HepG2 (cell line): Measurements from ENCODE around the gene OSBPL9. TPM values are rescaled to one million over a fixed set of nuclear protein-coding genes. Genes with fewer than 3 reads are reported as not detected.

ENCODE experiments used
- ATAC-seq: fragments of 200-7000 bp; cut with Tn5 transposase; 3 replicates; pipeline ENCODE4 v1.9.1; 2020; ENCODE audit warnings: mild to moderate bottlenecking, moderate library complexity
- BruUV-seq: library from RNA; stranded (reverse); fragments of 400-500 nt; replicated peaks from 2 replicates; lab custom pipeline; 2021; lab: Mats Ljungman, UMichigan
- CTCF ChIA-PET: fragments of 300-600 bp; formaldehyde crosslinking; extraction: SDS; loops from one replicate; lab custom pipeline; 2021; ENCODE audit warnings: low total read pairs, inconsistent platforms, low intra/inter-chr PET ratio; lab: Yijun Ruan, JAX
- POLR2A ChIA-PET: fragments of 350-600 bp; sonication (Branson Sonifier 250); formaldehyde crosslinking; loops from one replicate; lab custom pipeline; 2020; ENCODE audit warnings: antibody characterized with exemption, inconsistent platforms; lab: Yijun Ruan, JAX
- DNase-seq: peaks from one replicate; pipeline ENCODE4 v3.0.0-alpha.2; 2015; ENCODE audit warnings: low spot score
- FAIRE-seq: peaks from 3 replicates; lab custom pipeline; 2011; peaks lifted over from hg19 to GRCh38; lab: Jason Lieb, UNC
- H2AFZ ChIP-seq: one replicate; pipeline ENCODE4 v1.6.1; 2011; ENCODE audit warnings: low read length, inconsistent platforms
- H3K27ac ChIP-seq: fragments of 300-600 bp; 3 replicates; pipeline ENCODE4 v1.8.0; 2011; ENCODE audit warnings: mixed run types, mild to moderate bottlenecking, mixed read lengths, low read length, inconsistent platforms; ENCODE audit not compliant: insufficient read depth; ENCODE audit errors: extremely low read length
- H3K27me3 ChIP-seq, 2 experiments: fragments of 200-600 bp in 1 of 2; 2 replicates in 1 of 2; 3 replicates in 1 of 2; pipeline versions ENCODE4 v1.6.0 to v1.8.0; 2011; ENCODE audit warnings: low read length in 2 of 2, mild to moderate bottlenecking in 2 of 2, moderate library complexity in 2 of 2, inconsistent platforms in 1 of 2; ENCODE audit not compliant: insufficient read depth in 2 of 2, control insufficient read depth in 1 of 2
- H3K36me3 ChIP-seq, 2 experiments: fragments of 200-600 bp in 1 of 2; replicated peaks in 1 of 2; 2 replicates in 1 of 2; 3 replicates in 1 of 2; pipeline versions ENCODE4 v1.5.1 to v1.8.0; 2011; ENCODE audit warnings: low read length in 2 of 2, inconsistent platforms in 1 of 2; ENCODE audit not compliant: insufficient read depth in 2 of 2, control insufficient read depth in 1 of 2
- H3K4me1 ChIP-seq: 2 replicates; pipeline ENCODE4 v1.5.1; 2012; ENCODE audit warnings: low read length, inconsistent platforms; ENCODE audit not compliant: insufficient read depth
- H3K4me2 ChIP-seq: 2 replicates; pipeline ENCODE4 v1.6.0; 2011; ENCODE audit warnings: low read depth, low read length, inconsistent platforms
- H3K4me3 ChIP-seq, 3 experiments: fragments of 200-600 bp in 1 of 3; sonication (generic), shearing (Covaris generic) in 1 of 3; replicated peaks in 1 of 3; 2 replicates each; pipeline ENCODE4 v1.5.1; 2011 to 2016; ENCODE audit warnings: low read length in 3 of 3, inconsistent platforms in 2 of 3, low read depth in 2 of 3, mild to moderate bottlenecking in 2 of 3, control low read depth in 1 of 3, mixed read lengths in 1 of 3; ENCODE audit not compliant: insufficient read depth in 1 of 3
- H3K79me2 ChIP-seq: one replicate; pipeline ENCODE4 v1.6.1; 2011; ENCODE audit warnings: low read length, inconsistent platforms; ENCODE audit not compliant: insufficient read depth
- H3K9ac ChIP-seq: 2 replicates; pipeline ENCODE4 v1.6.0; 2011; ENCODE audit warnings: mild to moderate bottlenecking, low read depth, low read length, inconsistent platforms; ENCODE audit not compliant: insufficient read depth
- H3K9me3 ChIP-seq: 2 replicates; pipeline ENCODE4 v1.5.1; 2012; ENCODE audit warnings: mild to moderate bottlenecking, low read length
- H4K20me1 ChIP-seq: 2 replicates; pipeline ENCODE4 v1.6.0; 2011; ENCODE audit warnings: inconsistent platforms, mild to moderate bottlenecking, low read length, moderate library complexity; ENCODE audit not compliant: insufficient read depth
- CBFB ChIP-seq: sonication (generic); formaldehyde crosslinking; IDR thresholded peaks from 2 replicates; pipeline ENCODE4 v1.4.0; 2020; ENCODE audit warnings: missing genetic modification reagents
- DPF2 ChIP-seq: sonication (generic); formaldehyde crosslinking; IDR thresholded peaks from 2 replicates; pipeline ENCODE4 v1.4.0; 2020; ENCODE audit warnings: mild to moderate bottlenecking, low read depth, missing genetic modification reagents, borderline replicate concordance
- EP300 ChIP-seq, 3 experiments: sonication (generic) in 1 of 3; formaldehyde crosslinking in 1 of 3; IDR thresholded peaks; 2 replicates each; pipeline versions ENCODE4 v1.5.1 to v1.6.1; 2011 to 2020; ENCODE audit warnings: low read depth in 2 of 3, low read length in 2 of 3, borderline replicate concordance in 1 of 3, improper control_type of control experiment in 1 of 3, mild to moderate bottlenecking in 1 of 3, missing genetic modification reagents in 1 of 3, moderate library complexity in 1 of 3
- ERF ChIP-seq: IDR thresholded peaks from 2 replicates; pipeline ENCODE4 v1.6.1; 2018; ENCODE audit warnings: missing biosample characterization, missing genetic modification reagents
- FOSL2 ChIP-seq: sonication (generic); formaldehyde crosslinking; IDR thresholded peaks from 2 replicates; pipeline ENCODE4 v1.4.0; 2020; ENCODE audit warnings: missing genetic modification reagents
- HMG20B ChIP-seq: conservative IDR thresholded peaks from 2 replicates; pipeline ENCODE4 v1.6.1; 2016; ENCODE audit warnings: missing genetic modification reagents, missing compliant biosample characterization
- HOXA5 ChIP-seq: sonication (generic); formaldehyde crosslinking; IDR thresholded peaks from 2 replicates; pipeline ENCODE4 v1.4.0; 2020; ENCODE audit warnings: missing genetic modification reagents
- JARID2 ChIP-seq: sonication (generic); formaldehyde crosslinking; IDR thresholded peaks from 2 replicates; pipeline ENCODE4 v1.8.1; 2023; ENCODE audit warnings: missing genetic modification reagents, inconsistent platforms; ENCODE audit not compliant: insufficient replicate concordance
- MIXL1 ChIP-seq: IDR thresholded peaks from 2 replicates; pipeline ENCODE4 v1.6.1; 2016
- MZF1 ChIP-seq: sonication (generic); formaldehyde crosslinking; IDR thresholded peaks from 2 replicates; pipeline ENCODE4 v1.8.1; 2023; ENCODE audit warnings: mild to moderate bottlenecking, missing genetic modification reagents, borderline replicate concordance
- NAIF1 ChIP-seq: sonication (generic); formaldehyde crosslinking; IDR thresholded peaks from 2 replicates; pipeline ENCODE4 v1.5.0; 2020; ENCODE audit warnings: mild to moderate bottlenecking, missing genetic modification reagents, borderline replicate concordance
- NCOA2 ChIP-seq: sonication (generic); formaldehyde crosslinking; IDR thresholded peaks from 2 replicates; pipeline ENCODE4 v1.8.0; 2022; ENCODE audit warnings: inconsistent platforms
- NFATC3 ChIP-seq: sonication (generic); formaldehyde crosslinking; IDR thresholded peaks from 2 replicates; pipeline ENCODE4 v1.5.1; 2020; ENCODE audit warnings: mild to moderate bottlenecking, missing genetic modification reagents
- NFIB ChIP-seq: sonication (generic); formaldehyde crosslinking; IDR thresholded peaks from 2 replicates; pipeline ENCODE4 v1.9.0; 2021; ENCODE audit warnings: missing genetic modification reagents, mild to moderate bottlenecking, borderline replicate concordance
- PITX1 ChIP-seq: sonication (generic); formaldehyde crosslinking; IDR thresholded peaks from 2 replicates; pipeline ENCODE4 v1.5.1; 2020; ENCODE audit warnings: mild to moderate bottlenecking, missing genetic modification reagents
- RCOR2 ChIP-seq: IDR thresholded peaks from 2 replicates; pipeline ENCODE4 v1.6.1; 2016; ENCODE audit warnings: missing biosample characterization, missing genetic modification reagents
- REL ChIP-seq: sonication (generic); formaldehyde crosslinking; conservative IDR thresholded peaks from 2 replicates; pipeline ENCODE4 v1.8.0; 2022; ENCODE audit warnings: mild to moderate bottlenecking, missing genetic modification reagents, moderate library complexity
- TOE1 ChIP-seq: sonication (generic); formaldehyde crosslinking; IDR thresholded peaks from 2 replicates; pipeline ENCODE4 v1.4.0; 2020; ENCODE audit warnings: mild to moderate bottlenecking, missing genetic modification reagents
- ZBTB1 ChIP-seq: sonication (generic); formaldehyde crosslinking; IDR thresholded peaks from 2 replicates; pipeline ENCODE4 v1.4.0; 2020; ENCODE audit warnings: missing genetic modification reagents, borderline replicate concordance
- ZFX ChIP-seq: sonication (generic); formaldehyde crosslinking; IDR thresholded peaks from 2 replicates; pipeline ENCODE4 v1.4.0; 2020; ENCODE audit warnings: mild to moderate bottlenecking, low read depth, missing genetic modification reagents, moderate library complexity
- ZNF256 ChIP-seq: sonication (generic); formaldehyde crosslinking; conservative IDR thresholded peaks from 2 replicates; pipeline ENCODE4 v1.4.0; 2020; ENCODE audit warnings: missing genetic modification reagents
- ZNF3 ChIP-seq: IDR thresholded peaks from 2 replicates; pipeline ENCODE4 v1.7.0; 2017; ENCODE audit warnings: inconsistent platforms
- ZSCAN25 ChIP-seq: sonication (generic); formaldehyde crosslinking; IDR thresholded peaks from 2 replicates; pipeline ENCODE4 v1.8.0; 2022; ENCODE audit warnings: mild to moderate bottlenecking, missing genetic modification reagents
- WGBS: methylation state at CpG from one replicate; pipeline ENCODE4 v1.1.6; 2017; ENCODE audit warnings: low lambda C conversion rate; 5-methylcytosine and 5-hydroxymethylcytosine counted together
- in situ Hi-C: cut with HindIII; loops from 2 replicates; pipeline ENCODE4 v1.10.0; 2017; ENCODE audit warnings: low pct_unique_long_range_greater_than_20kb; ENCODE audit not compliant: extremely low pct_ligation_motif_present
- intact Hi-C: fragments of 100-400 bp; cut with micrococcal nuclease; formaldehyde crosslinking; loops from one replicate; pipeline ENCODE4 v1.10.0; 2022; ENCODE audit not compliant: unreplicated experiment
- polyA plus RNA-seq, 8 experiments: library from polyadenylated mRNA; depleted of rRNA in 3 of 8; stranded (reverse) in 7 of 8; unstranded in 1 of 8; fragments of >200 nt; fragmentation: Illumina TruSeq in 4 of 8; extraction: Trizol in 4 of 8; gene quantifications; 2 replicates each; pipeline versions ENCODE4 v1.2.1 to v1.2.3, GENCODE V29; 2011 to 2016; ENCODE audit warnings: low read depth in 4 of 8, missing spikeins in 1 of 8, mixed read lengths in 1 of 8; ENCODE audit not compliant: insufficient read depth in 1 of 8
- total RNA-seq, 5 experiments: library from RNA; depleted of rRNA; stranded (reverse); fragments of >200 nt; fragmentation: Illumina TruSeq; extraction: Trizol; gene quantifications; 2 replicates each; pipeline ENCODE4 v1.2.3, GENCODE V29; 2016; ENCODE audit warnings: low read depth in 1 of 5
- TF ChIP-seq, protein P1 (sequence below): sonication (generic); formaldehyde crosslinking; IDR thresholded peaks from 2 replicates; pipeline ENCODE4 v1.5.1; 2020; ENCODE audit warnings: mild to moderate bottlenecking, missing genetic modification reagents, moderate library complexity
- TF ChIP-seq, protein P2 (sequence below): sonication (generic); formaldehyde crosslinking; IDR thresholded peaks from 2 replicates; pipeline ENCODE4 v1.4.0; 2020; ENCODE audit warnings: missing genetic modification reagents

Gene OSBPL9
- total and polyA plus RNA-seq, 2 of the 13 experiments (the other 11 are each of a cell fraction or from before 2014, with no cell fraction given): 83.6 to 142 TPM

DNA sequence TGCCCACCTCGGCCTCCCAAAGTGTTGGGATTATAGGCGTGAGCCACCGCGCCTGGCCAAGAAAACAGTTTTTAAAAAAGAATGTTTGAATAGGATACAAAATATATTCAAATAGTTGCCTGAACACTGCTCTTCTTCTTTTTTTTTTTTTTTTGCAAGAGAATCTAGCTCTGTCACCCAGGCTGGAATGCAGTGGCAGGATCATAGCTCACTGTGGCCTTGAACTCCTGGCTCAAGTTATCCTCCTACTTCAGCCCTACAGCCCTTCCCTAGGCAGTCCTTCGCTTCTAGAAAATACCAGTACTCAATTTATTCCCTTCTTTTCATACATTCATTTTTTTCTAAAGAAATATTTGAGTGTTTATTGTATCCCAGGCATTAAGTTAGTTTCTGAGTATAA, 67.9 kb downstream of the OSBPL9 start:
- WGBS: 41% methylated on average over 5 of the region's 5 CpGs
- intact Hi-C loops (no loop called here), in situ Hi-C loops (no loop called here)
- Histone ChIP-seq H3K4me2 (no peak overlapping the region), H3K9ac (no peak overlapping the region), H3K79me2 (peaks cover 6% of the 10 kb centered on the region), H3K36me3 (no peaks in the 10 kb centered on the region), H2AFZ (no peak overlapping the region), H3K4me3 (no peak overlapping the region), H3K9me3 (no peaks in the 10 kb centered on the region), H4K20me1 (no peaks in the 10 kb centered on the region), H3K27me3 (no peaks in the 10 kb centered on the region), H3K4me1 (peaks cover 75% of the 10 kb centered on the region), H3K27ac (peak overlapping the region; percentile 47)
- BruUV-seq: no TSS peak
- ChIA-PET CTCF (no interaction called here), POLR2A (interaction anchor here (0.6 to 1.3 kb wide), 3 partner anchors 36 to 1237 kb away, joined by 3 to 7 read pairs (median 3); partner anchors contain the start of gene ECHDC2)
- ATAC-seq (peak; percentile 91), DNase-seq (peak; percentile 82), FAIRE-seq (peak; percentile 94)
- TF ChIP-seq ZSCAN25 (CRISPR knock-in tag) (peak; percentile 98), MIXL1 (CRISPR knock-in tag) (no peak), ZNF3 (CRISPR knock-in tag) (no peak), ZBTB1 (CRISPR knock-in tag) (no peak), NFATC3 (CRISPR knock-in tag) (no peak), MZF1 (CRISPR knock-in tag) (no peak), HMG20B (CRISPR knock-in tag) (no peak), CBFB (CRISPR knock-in tag) (no peak), RCOR2 (CRISPR knock-in tag) (peak; percentile 26; the same call in 1 of the 2 replicates), REL (CRISPR knock-in tag) (no peak), NCOA2 (CRISPR knock-in tag) (peak; percentile 55; the same call in 1 of the 2 replicates), PITX1 (CRISPR knock-in tag) (peak; percentile 31; the same call in 1 of the 2 replicates), ZFX (CRISPR knock-in tag) (no peak), NFIB (CRISPR knock-in tag) (no peak), JARID2 (no peak), HOXA5 (CRISPR knock-in tag) (0 out of 2 replicates have a peak, but pooled peaks have one; percentile 29), NAIF1 (CRISPR knock-in tag) (no peak), FOSL2 (CRISPR knock-in tag) (peak; percentile 29; the same call in 1 of the 2 replicates), ERF (CRISPR knock-in tag) (no peak), TOE1 (CRISPR knock-in tag) (no peak), EP300 (IDR thresholded peaks at IDR 0.05; ENCODE audit: low read depth in 2 of 2, low read length in 2 of 2) (peak in 1 of 2 experiments; percentile 51; a peak in 1 of 4 replicates), EP300 (CRISPR knock-in tag; IDR thresholded peaks at IDR 0.05; ENCODE audit: borderline replicate concordance) (no peak), DPF2 (CRISPR knock-in tag) (peak; percentile 47; the same call in 1 of the 2 replicates), ZNF256 (CRISPR knock-in tag) (no peak)
- TF ChIP-seq, protein P1, sequence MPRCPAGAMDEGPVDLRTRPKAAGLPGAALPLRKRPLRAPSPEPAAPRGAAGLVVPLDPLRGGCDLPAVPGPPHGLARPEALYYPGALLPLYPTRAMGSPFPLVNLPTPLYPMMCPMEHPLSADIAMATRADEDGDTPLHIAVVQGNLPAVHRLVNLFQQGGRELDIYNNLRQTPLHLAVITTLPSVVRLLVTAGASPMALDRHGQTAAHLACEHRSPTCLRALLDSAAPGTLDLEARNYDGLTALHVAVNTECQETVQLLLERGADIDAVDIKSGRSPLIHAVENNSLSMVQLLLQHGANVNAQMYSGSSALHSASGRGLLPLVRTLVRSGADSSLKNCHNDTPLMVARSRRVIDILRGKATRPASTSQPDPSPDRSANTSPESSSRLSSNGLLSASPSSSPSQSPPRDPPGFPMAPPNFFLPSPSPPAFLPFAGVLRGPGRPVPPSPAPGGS (CRISPR knock-in tag): no peak
- TF ChIP-seq, protein P2, sequence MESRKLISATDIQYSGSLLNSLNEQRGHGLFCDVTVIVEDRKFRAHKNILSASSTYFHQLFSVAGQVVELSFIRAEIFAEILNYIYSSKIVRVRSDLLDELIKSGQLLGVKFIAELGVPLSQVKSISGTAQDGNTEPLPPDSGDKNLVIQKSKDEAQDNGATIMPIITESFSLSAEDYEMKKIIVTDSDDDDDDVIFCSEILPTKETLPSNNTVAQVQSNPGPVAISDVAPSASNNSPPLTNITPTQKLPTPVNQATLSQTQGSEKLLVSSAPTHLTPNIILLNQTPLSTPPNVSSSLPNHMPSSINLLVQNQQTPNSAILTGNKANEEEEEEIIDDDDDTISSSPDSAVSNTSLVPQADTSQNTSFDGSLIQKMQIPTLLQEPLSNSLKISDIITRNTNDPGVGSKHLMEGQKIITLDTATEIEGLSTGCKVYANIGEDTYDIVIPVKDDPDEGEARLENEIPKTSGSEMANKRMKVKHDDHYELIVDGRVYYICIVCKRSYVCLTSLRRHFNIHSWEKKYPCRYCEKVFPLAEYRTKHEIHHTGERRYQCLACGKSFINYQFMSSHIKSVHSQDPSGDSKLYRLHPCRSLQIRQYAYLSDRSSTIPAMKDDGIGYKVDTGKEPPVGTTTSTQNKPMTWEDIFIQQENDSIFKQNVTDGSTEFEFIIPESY (CRISPR knock-in tag): 0 out of 2 replicates have a peak, but pooled peaks have one; percentile 14
